GM12878 (cell line): ENCODE results near the gene HIVEP3. TPM values are rescaled to one million over a fixed set of nuclear protein-coding genes. Genes with fewer than 3 reads are reported as not detected.
A peak's percentile ranks its signal among the peaks of the same experiment; 100 is the strongest.

Experiments
- ATAC-seq: fragments of 200-7000 bp; cut with Tn5 transposase; 3 replicates; pipeline ENCODE4 v1.9.1; 2020; ENCODE audit warnings: mild to moderate bottlenecking, moderate library complexity
- BruUV-seq: library from RNA; stranded (reverse); fragments of 400-500 nt; replicated peaks from 2 replicates; lab custom pipeline; 2021; lab: Mats Ljungman, UMichigan
- CTCF ChIA-PET: fragments of 300-600 bp; sonication (Branson Sonifier 250); formaldehyde crosslinking; extraction: SDS; loops from one replicate; lab custom pipeline; 2021; ENCODE audit warnings: inconsistent platforms; lab: Yijun Ruan, JAX
- POLR2A ChIA-PET: fragments of 350-600 bp; formaldehyde crosslinking; extraction: SDS; loops from one replicate; lab custom pipeline; 2021; ENCODE audit warnings: inconsistent platforms; lab: Charles Lee
- RAD21 ChIA-PET: fragments of 300-600 bp; sonication (Branson Sonifier 250); formaldehyde crosslinking; loops from one replicate; lab custom pipeline; 2023; ENCODE audit warnings: antibody characterized with exemption; ENCODE audit not compliant: unreplicated experiment; lab: Charles Lee
- SMC1A ChIA-PET: fragments of 300-600 bp; sonication (Branson Sonifier 250); formaldehyde crosslinking; loops from one replicate; lab custom pipeline; 2023; ENCODE audit not compliant: unreplicated experiment, uncharacterized antibody; lab: Charles Lee
- DNase-seq: peaks from one replicate; pipeline ENCODE4 v3.0.0-alpha.2; 2011; ENCODE audit warnings: low read depth, low spot score
- FAIRE-seq: peaks from 3 replicates; lab custom pipeline; 2011; peaks lifted over from hg19 to GRCh38; lab: Jason Lieb, UNC
- H2AFZ ChIP-seq: 2 replicates; pipeline ENCODE4 v1.6.0; 2011; ENCODE audit warnings: low read depth, low read length, control low read depth; ENCODE audit not compliant: control insufficient read depth
- H3K27ac ChIP-seq: 2 replicates; pipeline ENCODE4 v1.5.1; 2011; ENCODE audit warnings: control low read depth; ENCODE audit not compliant: control insufficient read depth, insufficient read depth
- H3K27me3 ChIP-seq, 2 experiments: replicated peaks in 1 of 2; 2 replicates each; pipeline versions ENCODE4 v1.6.0 to v1.6.1; 2011; ENCODE audit warnings: low read length in 1 of 2; ENCODE audit not compliant: control insufficient read depth in 2 of 2, insufficient read depth in 2 of 2
- H3K36me3 ChIP-seq, 2 experiments: 2 replicates each; pipeline ENCODE4 v1.5.1; 2011; ENCODE audit warnings: low read length in 1 of 2; ENCODE audit not compliant: control insufficient read depth in 2 of 2, insufficient read depth in 2 of 2
- H3K4me1 ChIP-seq: 2 replicates; pipeline ENCODE4 v1.6.1; 2011; ENCODE audit warnings: mild to moderate bottlenecking, low read length, moderate library complexity, mixed read lengths; ENCODE audit not compliant: control insufficient read depth, insufficient read depth
- H3K4me2 ChIP-seq: 2 replicates; pipeline ENCODE4 v1.6.0; 2011; ENCODE audit warnings: control low read depth; ENCODE audit not compliant: control insufficient read depth, insufficient read depth
- H3K4me3 ChIP-seq: fragments of 200-600 bp; sonication (generic); 2 replicates; pipeline ENCODE4 v1.5.1; 2016
- H3K79me2 ChIP-seq: 2 replicates; pipeline ENCODE4 v1.6.0; 2011; ENCODE audit warnings: low read length; ENCODE audit not compliant: control insufficient read depth, insufficient read depth
- H3K9ac ChIP-seq: 2 replicates; pipeline ENCODE4 v1.8.0; 2011; ENCODE audit warnings: low read length, control low read depth, mixed read lengths; ENCODE audit not compliant: control insufficient read depth, insufficient read depth
- H3K9me3 ChIP-seq: replicated peaks from 3 replicates; pipeline ENCODE4 v1.5.1; 2011; ENCODE audit warnings: mild to moderate bottlenecking, low read length; ENCODE audit not compliant: control insufficient read depth, insufficient read depth
- H4K20me1 ChIP-seq: 2 replicates; pipeline ENCODE4 v1.6.0; 2011; ENCODE audit not compliant: control insufficient read depth, insufficient read depth
- ATF7 ChIP-seq: fragments of 450-650 bp; IDR thresholded peaks from 2 replicates; pipeline ENCODE4 v1.6.1; 2016; ENCODE audit warnings: low read depth, mild to moderate bottlenecking
- CBX3 ChIP-seq: fragments of 200-600 bp; sonication (generic); IDR thresholded peaks from 2 replicates; pipeline ENCODE4 v1.6.1; 2016; ENCODE audit warnings: low read depth, borderline replicate concordance
- CEBPB ChIP-seq, 2 experiments: fragments of 150-350 bp in 1 of 2; IDR thresholded peaks; 2 replicates each; pipeline ENCODE4 v1.6.1; 2012 to 2014; ENCODE audit warnings: low read depth in 2 of 2, low read length in 2 of 2, borderline replicate concordance in 1 of 2, inconsistent platforms in 1 of 2
- CREB1 ChIP-seq: IDR thresholded peaks from 2 replicates; pipeline ENCODE4 v1.6.1; 2012; ENCODE audit warnings: low read depth, mild to moderate bottlenecking, inconsistent platforms
- CTCF ChIP-seq, 3 experiments: IDR thresholded peaks in 2 of 3; conservative IDR thresholded peaks in 1 of 3; 2 replicates each; pipeline ENCODE4 v1.5.1; 2011; ENCODE audit warnings: low read depth in 3 of 3, low read length in 3 of 3, mild to moderate bottlenecking in 3 of 3, control low read depth in 2 of 3, moderate library complexity in 2 of 3, inconsistent platforms in 1 of 3, mixed read lengths in 1 of 3; ENCODE audit not compliant: control insufficient read depth in 2 of 3, insufficient read depth in 1 of 3; ENCODE audit errors: extremely low read depth in 1 of 3
- EED ChIP-seq: sonication (generic); IDR thresholded peaks from 2 replicates; pipeline ENCODE4 v1.6.1; 2016; ENCODE audit warnings: antibody characterized with exemption, low read depth
- HDGF ChIP-seq: fragments of 450-650 bp; IDR thresholded peaks from 2 replicates; pipeline ENCODE4 v1.6.1; 2016; ENCODE audit warnings: antibody characterized with exemption
- LARP7 ChIP-seq: fragments of 450-650 bp; IDR thresholded peaks from 2 replicates; pipeline ENCODE4 v1.6.1; 2017; ENCODE audit warnings: mild to moderate bottlenecking
- RCOR1 ChIP-seq: conservative IDR thresholded peaks from 2 replicates; pipeline ENCODE4 v1.6.1; 2012; ENCODE audit warnings: low read depth, low read length, improper control_type of control experiment
- RELA ChIP-seq: fragments of 450-650 bp; IDR thresholded peaks from 2 replicates; pipeline ENCODE4 v1.8.0; 2014; ENCODE audit warnings: borderline replicate concordance; ENCODE audit not compliant: partially characterized antibody
- SKIL ChIP-seq: fragments of 450-650 bp; IDR thresholded peaks from 2 replicates; pipeline ENCODE4 v1.6.1; 2017; ENCODE audit warnings: mild to moderate bottlenecking, low read depth, inconsistent platforms; ENCODE audit not compliant: poor library complexity, severe bottlenecking
- SMC3 ChIP-seq: IDR thresholded peaks from 2 replicates; pipeline ENCODE4 v1.6.1; 2011; ENCODE audit warnings: low read length, improper control_type of control experiment, borderline replicate concordance
- ZBED1 ChIP-seq: IDR thresholded peaks from 2 replicates; pipeline ENCODE4 v1.6.1; 2016; ENCODE audit warnings: borderline replicate concordance
- ZNF384 ChIP-seq: IDR thresholded peaks from 2 replicates; pipeline ENCODE4 v1.6.1; 2012; ENCODE audit warnings: low read depth, mild to moderate bottlenecking, low read length, improper control_type of control experiment, borderline replicate concordance
- WGBS: methylation state at CpG from one replicate; pipeline ENCODE4 v1.1.6; 2016; ENCODE audit warnings: low lambda C conversion rate; ENCODE audit not compliant: insufficient replicate concordance, insufficient coverage; ENCODE audit errors: missing lambda C conversion rate; 5-methylcytosine and 5-hydroxymethylcytosine counted together
- in situ Hi-C: fragments of 300-500 bp; cut with MboI; formaldehyde crosslinking; loops from 9 replicates; pipeline ENCODE4 v1.14.3; 2018; ENCODE audit warnings: mixed read lengths
- intact Hi-C: fragments of 100-400 bp; cut with micrococcal nuclease; formaldehyde crosslinking; loops from one replicate; pipeline ENCODE4 v1.14.2; 2022; ENCODE audit not compliant: unreplicated experiment
- polyA plus RNA-seq, 11 experiments: library from polyadenylated mRNA; depleted of rRNA in 4 of 11; unstranded in 6 of 11; stranded (reverse) in 5 of 11; fragments of >200 nt; fragmentation: Nextera tagmentation in 4 of 11; fragmentation: Illumina TruSeq in 1 of 11; extraction: Ambion mirVana in 4 of 11; extraction: Trizol in 1 of 11; gene quantifications; 1 replicate in 1 of 11; 2 replicates in 10 of 11; pipeline versions ENCODE4 v1.2.1 to v1.2.3, GENCODE V29; 2011 to 2016; ENCODE audit warnings: inconsistent platforms in 2 of 11, missing spikeins in 2 of 11, low read depth in 1 of 11
- total RNA-seq, 4 experiments: library from RNA; depleted of rRNA in 3 of 4; stranded (reverse); fragments of >200 nt in 3 of 4; fragmentation: Illumina TruSeq in 1 of 4; extraction: Trizol in 1 of 4; gene quantifications; 2 replicates each; pipeline versions ENCODE4 v1.2.1 to v1.2.3, GENCODE V29; 2013 to 2021
- TF ChIP-seq, protein P1 (sequence below): fragments of 450-650 bp; IDR thresholded peaks from 2 replicates; pipeline ENCODE4 v1.6.1; 2018; ENCODE audit warnings: mild to moderate bottlenecking, low read depth, moderate library complexity; ENCODE audit not compliant: partially characterized antibody

The HIVEP3 gene
- total and polyA plus RNA-seq, 10 of the 15 experiments (the other 5 are each of a cell fraction or from before 2014, with no cell fraction given) = 1.8 to 13.6 (median 3.8) TPM

GRCh38 chr1:41739061-41739955, 179.4 kb downstream of the HIVEP3 start:
- DNase-seq (peak; percentile 66), FAIRE-seq (peak; percentile 23), ATAC-seq (peak; percentile 87)
- Histone ChIP-seq H4K20me1 (no peaks in the 10 kb centered on the region), H3K79me2 (peaks cover 4% of the 10 kb centered on the region), H3K27ac (peak overlapping the region; percentile 94), H3K4me3 (peak overlapping the region; percentile 41; the same call in 1 of the 2 replicates), H3K9me3 (no peaks in the 10 kb centered on the region), H3K27me3 (no peaks in the 10 kb centered on the region), H3K36me3 (0 out of 4 replicates have a peak, but pooled peaks cover 0 to 2% of the 10 kb centered on the region in 2 experiments), H3K4me1 (peaks cover 54% of the 10 kb centered on the region), H2AFZ (peak overlapping the region; percentile 84), H3K4me2 (peak overlapping the region; percentile 97), H3K9ac (peak overlapping the region; percentile 83)
- RAD21 ChIA-PET = interaction anchor here (0.6 to 6.3 kb wide), 13 partner anchors 11 to 296 kb away, joined by 3 to 77 read pairs (median 5); no protein-coding TSS in a partner anchor
- intact Hi-C loops = loop anchor here (1.0 kb wide), 1 partner anchor 11 kb away; no protein-coding TSS in a partner anchor
- in situ Hi-C loops = no loop called here
- SMC1A ChIA-PET = interaction anchor here (0.8 to 8.0 kb wide), 10 partner anchors 7 to 84 kb away, joined by 3 to 93 read pairs (median 3); no protein-coding TSS in a partner anchor
- WGBS = 6% methylated on average over 20 of the region's 21 CpGs
- CTCF ChIA-PET = interaction anchor here (0.6 to 5.9 kb wide), 10 partner anchors 9 to 80 kb away, joined by 3 to 29 read pairs (median 3); no protein-coding TSS in a partner anchor
- POLR2A ChIA-PET = interaction anchor here (0.8 to 7.3 kb wide), 7 partner anchors 11 to 122 kb away, joined by 3 to 67 read pairs (median 5); no protein-coding TSS in a partner anchor
- BruUV-seq = TSS peak; percentile 97
- TF ChIP-seq CTCF (IDR thresholded peaks at IDR 0.05 in 2 of 3, conservative IDR thresholded peaks at IDR 0.05 in 1 of 3; ENCODE audit: control insufficient read depth in 2 of 3, extremely low read depth in 1 of 3, insufficient read depth in 1 of 3, low read depth in 3 of 3, low read length in 3 of 3) (no peak), SKIL (peak; percentile 78), CEBPB (IDR thresholded peaks at IDR 0.05; ENCODE audit: borderline replicate concordance in 1 of 2, low read depth in 2 of 2, low read length in 2 of 2) (peak in 1 of 2 experiments; percentile 48; a peak in 1 of 4 replicates), EED (peak; percentile 79), ATF7 (peak; percentile 57), SMC3 (peak; percentile 16; the same call in 1 of the 2 replicates), RELA (peak; percentile 97), ZBED1 (no peak), CBX3 (no peak), LARP7 (peak; percentile 16), CREB1 (0 out of 2 replicates have a peak, but pooled peaks have one; percentile 32), ZNF384 (no peak), HDGF (peak; percentile 33; the same call in 1 of the 2 replicates), RCOR1 (0 out of 2 replicates have a peak, but pooled peaks have one; percentile 29)
- TF ChIP-seq, protein P1, sequence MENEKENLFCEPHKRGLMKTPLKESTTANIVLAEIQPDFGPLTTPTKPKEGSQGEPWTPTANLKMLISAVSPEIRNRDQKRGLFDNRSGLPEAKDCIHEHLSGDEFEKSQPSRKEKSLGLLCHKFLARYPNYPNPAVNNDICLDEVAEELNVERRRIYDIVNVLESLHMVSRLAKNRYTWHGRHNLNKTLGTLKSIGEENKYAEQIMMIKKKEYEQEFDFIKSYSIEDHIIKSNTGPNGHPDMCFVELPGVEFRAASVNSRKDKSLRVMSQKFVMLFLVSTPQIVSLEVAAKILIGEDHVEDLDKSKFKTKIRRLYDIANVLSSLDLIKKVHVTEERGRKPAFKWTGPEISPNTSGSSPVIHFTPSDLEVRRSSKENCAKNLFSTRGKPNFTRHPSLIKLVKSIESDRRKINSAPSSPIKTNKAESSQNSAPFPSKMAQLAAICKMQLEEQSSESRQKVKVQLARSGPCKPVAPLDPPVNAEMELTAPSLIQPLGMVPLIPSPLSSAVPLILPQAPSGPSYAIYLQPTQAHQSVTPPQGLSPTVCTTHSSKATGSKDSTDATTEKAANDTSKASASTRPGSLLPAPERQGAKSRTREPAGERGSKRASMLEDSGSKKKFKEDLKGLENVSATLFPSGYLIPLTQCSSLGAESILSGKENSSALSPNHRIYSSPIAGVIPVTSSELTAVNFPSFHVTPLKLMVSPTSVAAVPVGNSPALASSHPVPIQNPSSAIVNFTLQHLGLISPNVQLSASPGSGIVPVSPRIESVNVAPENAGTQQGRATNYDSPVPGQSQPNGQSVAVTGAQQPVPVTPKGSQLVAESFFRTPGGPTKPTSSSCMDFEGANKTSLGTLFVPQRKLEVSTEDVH = no peak
